HepG2 (cell line): ENCODE results near the gene CNP. TPM values are rescaled to one million over a fixed set of nuclear protein-coding genes. Genes with fewer than 3 reads are reported as not detected.

Experiments used
- EHMT2 ChIP-seq: fragments of 200-600 bp; sonication (generic); IDR thresholded peaks from 2 replicates; pipeline ENCODE4 v1.7.0; 2017; ENCODE audit warnings: antibody characterized with exemption, low read depth, low read length, borderline replicate concordance
- GATAD2A ChIP-seq: IDR thresholded peaks from 2 replicates; pipeline ENCODE4 v1.6.1; 2016
- GMEB1 ChIP-seq: sonication (generic); formaldehyde crosslinking; IDR thresholded peaks from 2 replicates; pipeline ENCODE4 v1.5.1; 2020; ENCODE audit warnings: missing genetic modification reagents, mild to moderate bottlenecking, borderline replicate concordance
- HMGXB3 ChIP-seq: sonication (generic); formaldehyde crosslinking; IDR thresholded peaks from 2 replicates; pipeline ENCODE4 v1.4.0; 2020; ENCODE audit warnings: missing genetic modification reagents, borderline replicate concordance
- KAT2B ChIP-seq: fragments of 150-350 bp; IDR thresholded peaks from 2 replicates; pipeline ENCODE4 v1.6.1; 2014; ENCODE audit warnings: low read depth, low read length, borderline replicate concordance
- KMT2A ChIP-seq: sonication (generic); formaldehyde crosslinking; IDR thresholded peaks from 2 replicates; pipeline ENCODE4 v1.4.0; 2020; ENCODE audit warnings: missing genetic modification reagents
- MYC ChIP-seq: sonication (generic); formaldehyde crosslinking; IDR thresholded peaks from 2 replicates; pipeline ENCODE4 v1.9.0; 2021; ENCODE audit warnings: missing genetic modification reagents, borderline replicate concordance
- NCOA2 ChIP-seq: sonication (generic); formaldehyde crosslinking; IDR thresholded peaks from 2 replicates; pipeline ENCODE4 v1.8.0; 2022; ENCODE audit warnings: inconsistent platforms
- NFE2L1 ChIP-seq: sonication (generic); formaldehyde crosslinking; IDR thresholded peaks from 2 replicates; pipeline ENCODE4 v1.4.0; 2020; ENCODE audit warnings: missing genetic modification reagents, mild to moderate bottlenecking, borderline replicate concordance
- PHF21A ChIP-seq: sonication (generic); formaldehyde crosslinking; IDR thresholded peaks from 2 replicates; pipeline ENCODE4 v1.5.0; 2020; ENCODE audit warnings: mild to moderate bottlenecking, missing genetic modification reagents
- SALL2 ChIP-seq: sonication (generic); formaldehyde crosslinking; IDR thresholded peaks from 2 replicates; pipeline ENCODE4 v1.8.1; 2023; ENCODE audit warnings: mild to moderate bottlenecking, missing genetic modification reagents, inconsistent platforms
- SMAD1 ChIP-seq: sonication (generic); formaldehyde crosslinking; IDR thresholded peaks from 2 replicates; pipeline ENCODE4 v1.4.0; 2020; ENCODE audit warnings: missing genetic modification reagents, low read depth, mild to moderate bottlenecking, borderline replicate concordance
- SP4 ChIP-seq: sonication (generic); formaldehyde crosslinking; IDR thresholded peaks from 2 replicates; pipeline ENCODE4 v1.8.1; 2023; ENCODE audit warnings: mild to moderate bottlenecking, missing genetic modification reagents
- TCF7 ChIP-seq: sonication (generic); IDR thresholded peaks from 2 replicates; pipeline ENCODE4 v1.6.1; 2016; ENCODE audit warnings: antibody characterized with exemption, low read depth
- XRCC5 ChIP-seq: fragments of 200-400 bp; formaldehyde crosslinking; optimal IDR thresholded peaks from 2 replicates; pipeline ENCODE3; 2017; ENCODE audit warnings: mild to moderate bottlenecking, low read length
- ZFP82 ChIP-seq: sonication (generic); formaldehyde crosslinking; IDR thresholded peaks from 2 replicates; pipeline ENCODE4 v1.5.1; 2020; ENCODE audit warnings: mild to moderate bottlenecking, missing genetic modification reagents, borderline replicate concordance
- ZNF136 ChIP-seq: sonication (generic); formaldehyde crosslinking; IDR thresholded peaks from 2 replicates; pipeline ENCODE4 v1.8.1; 2022; ENCODE audit warnings: low read depth, mild to moderate bottlenecking, moderate library complexity, missing genetic modification reagents
- ZNF337 ChIP-seq: sonication (generic); formaldehyde crosslinking; IDR thresholded peaks from 2 replicates; pipeline ENCODE4 v1.5.1; 2020; ENCODE audit warnings: missing genetic modification reagents, low read depth, mild to moderate bottlenecking, borderline replicate concordance
- ZNF552 ChIP-seq: sonication (generic); formaldehyde crosslinking; IDR thresholded peaks from 2 replicates; pipeline ENCODE4 v1.9.0; 2022; ENCODE audit warnings: missing genetic modification reagents, mild to moderate bottlenecking, borderline replicate concordance
- ZNF569 ChIP-seq: sonication (generic); formaldehyde crosslinking; IDR thresholded peaks from 2 replicates; pipeline ENCODE4 v1.5.0; 2020; ENCODE audit warnings: mild to moderate bottlenecking, missing genetic modification reagents, moderate library complexity, borderline replicate concordance
- ZNF713 ChIP-seq: sonication (generic); formaldehyde crosslinking; IDR thresholded peaks from 2 replicates; pipeline ENCODE4 v1.4.0; 2020; ENCODE audit warnings: mild to moderate bottlenecking, missing genetic modification reagents
- ZNF780A ChIP-seq: sonication (generic); formaldehyde crosslinking; IDR thresholded peaks from 2 replicates; pipeline ENCODE4 v1.8.0; 2022; ENCODE audit warnings: mild to moderate bottlenecking, missing genetic modification reagents, moderate library complexity
- ZNF839 ChIP-seq: sonication (generic); formaldehyde crosslinking; IDR thresholded peaks from 2 replicates; pipeline ENCODE4 v1.4.0; 2020; ENCODE audit warnings: missing genetic modification reagents, mild to moderate bottlenecking, borderline replicate concordance
- ZSCAN29 ChIP-seq: sonication (generic); formaldehyde crosslinking; conservative IDR thresholded peaks from 2 replicates; pipeline ENCODE4 v1.4.0; 2020; ENCODE audit warnings: mild to moderate bottlenecking, missing genetic modification reagents
- ZSCAN31 ChIP-seq: sonication (generic); formaldehyde crosslinking; IDR thresholded peaks from 2 replicates; pipeline ENCODE4 v1.5.0; 2020; ENCODE audit warnings: low read depth, mild to moderate bottlenecking, missing genetic modification reagents
- polyA plus RNA-seq, 8 experiments: library from polyadenylated mRNA; depleted of rRNA in 3 of 8; stranded (reverse) in 7 of 8; unstranded in 1 of 8; fragments of >200 nt; fragmentation: Illumina TruSeq in 4 of 8; extraction: Trizol in 4 of 8; gene quantifications; 2 replicates each; pipeline versions ENCODE4 v1.2.1 to v1.2.3, GENCODE V29; 2011 to 2016; ENCODE audit warnings: low read depth in 4 of 8, missing spikeins in 1 of 8, mixed read lengths in 1 of 8; ENCODE audit not compliant: insufficient read depth in 1 of 8
- total RNA-seq, 5 experiments: library from RNA; depleted of rRNA; stranded (reverse); fragments of >200 nt; fragmentation: Illumina TruSeq; extraction: Trizol; gene quantifications; 2 replicates each; pipeline ENCODE4 v1.2.3, GENCODE V29; 2016; ENCODE audit warnings: low read depth in 1 of 5

The CNP gene
- total and polyA plus RNA-seq, 2 of the 13 experiments (the other 11 are each of a cell fraction or from before 2014, with no cell fraction given): 97.2 to 161 TPM

GRCh38 chr17:41919165-41919817 is 47.3 kb upstream of the CNP start (continued):
- TF ChIP-seq MYC (peak; percentile 96), SALL2 (CRISPR knock-in tag) (peak; percentile 28; the same call in 1 of the 2 replicates), KMT2A (peak; percentile 52; the same call in 1 of the 2 replicates), PHF21A (peak; percentile 37; the same call in 1 of the 2 replicates), GMEB1 (CRISPR knock-in tag) (peak; percentile 8; the same call in 1 of the 2 replicates), EHMT2 (no peak), KAT2B (no peak), ZNF337 (CRISPR knock-in tag) (no peak), SMAD1 (CRISPR knock-in tag) (0 out of 2 replicates have a peak, but pooled peaks have one; percentile 67), HMGXB3 (no peak; the same call in 1 of the 2 replicates), ZNF136 (CRISPR knock-in tag) (0 out of 2 replicates have a peak, but pooled peaks have one; percentile 16), SP4 (CRISPR knock-in tag) (0 out of 2 replicates have a peak, but pooled peaks have one; percentile 3), GATAD2A (CRISPR knock-in tag) (no peak), TCF7 (no peak), ZNF839 (peak; percentile 81; the same call in 1 of the 2 replicates), NCOA2 (CRISPR knock-in tag) (0 out of 2 replicates have a peak, but pooled peaks have one; percentile 37), ZFP82 (CRISPR knock-in tag) (no peak), ZNF713 (CRISPR knock-in tag) (0 out of 2 replicates have a peak, but pooled peaks have one; percentile 15), NFE2L1 (0 out of 2 replicates have a peak, but pooled peaks have one; percentile 86), ZNF569 (0 out of 2 replicates have a peak, but pooled peaks have one; percentile 23), ZNF780A (CRISPR knock-in tag) (no peak), ZSCAN31 (peak; percentile 97; the same call in 1 of the 2 replicates), XRCC5 (no peak), ZSCAN29 (CRISPR knock-in tag) (peak; percentile 71), ZNF552 (peak; percentile 81; the same call in 1 of the 2 replicates)
